H1 (cell line): ENCODE results near the gene PLEKHM3. TPM values are rescaled to one million over a fixed set of nuclear protein-coding genes. Genes with fewer than 3 reads are reported as not detected.

Source experiments
- CTCF ChIA-PET: fragments of 300-600 bp; sonication (Branson Sonifier 250); formaldehyde crosslinking; loops from one replicate; lab custom pipeline; 2021; ENCODE audit not compliant: partially characterized antibody; lab: Charles Lee
- POLR2A ChIA-PET: fragments of 300-600 bp; sonication (Branson Sonifier 250); formaldehyde crosslinking; loops from one replicate; lab custom pipeline; 2021; ENCODE audit warnings: inconsistent platforms; ENCODE audit not compliant: partially characterized antibody; lab: Charles Lee
- DNase-seq, 2 experiments: peaks; one replicate each; pipeline versions ENCODE4 v3.0.0 to v3.0.0-alpha.2; 2010 to 2022; ENCODE audit warnings: low spot score in 2 of 2, low read depth in 1 of 2, mixed read lengths in 1 of 2
- FAIRE-seq: peaks from 2 replicates; lab custom pipeline; 2011; peaks lifted over from hg19 to GRCh38; lab: Jason Lieb, UNC
- H2AFZ ChIP-seq: 2 replicates; pipeline ENCODE4 v1.8.1; 2012; ENCODE audit warnings: low read length, inconsistent platforms
- H2AK5ac ChIP-seq: 2 replicates; pipeline ENCODE4 v1.6.1; 2013; ENCODE audit warnings: low read depth, low read length
- H2BK120ac ChIP-seq: replicated peaks from 2 replicates; pipeline ENCODE3; 2013; ENCODE audit warnings: low read depth, low read length, inconsistent platforms
- H2BK12ac ChIP-seq: 2 replicates; pipeline ENCODE4 v1.6.1; 2013; ENCODE audit warnings: low read depth, low read length
- H2BK15ac ChIP-seq: 2 replicates; pipeline ENCODE4 v1.6.1; 2013; ENCODE audit warnings: low read length
- H2BK20ac ChIP-seq: 2 replicates; pipeline ENCODE4 v1.6.1; 2013; ENCODE audit warnings: low read length
- H2BK5ac ChIP-seq: 2 replicates; pipeline ENCODE4 v1.6.1; 2013; ENCODE audit warnings: low read depth, low read length
- H3K14ac ChIP-seq: 2 replicates; pipeline ENCODE4 v1.6.1; 2013; ENCODE audit warnings: inconsistent platforms; ENCODE audit not compliant: insufficient read length
- H3K18ac ChIP-seq: 2 replicates; pipeline ENCODE4 v1.6.1; 2013; ENCODE audit warnings: low read length; ENCODE audit errors: extremely low read depth
- H3K23ac ChIP-seq: 2 replicates; pipeline ENCODE4 v1.6.1; 2013; ENCODE audit warnings: inconsistent platforms; ENCODE audit not compliant: insufficient read length
- H3K23me2 ChIP-seq: 2 replicates; pipeline ENCODE4 v1.6.1; 2013; ENCODE audit warnings: low read depth, low read length
- H3K27ac ChIP-seq: 2 replicates; pipeline ENCODE4 v1.6.1; 2011; ENCODE audit warnings: low read depth, low read length, inconsistent platforms
- H3K27me3 ChIP-seq, 4 experiments: replicated peaks in 1 of 4; 1 replicate in 1 of 4; 2 replicates in 3 of 4; pipeline versions ENCODE4 v1.6.1 to v1.8.1; 2011 to 2013; ENCODE audit warnings: low read length in 3 of 4, mild to moderate bottlenecking in 3 of 4, inconsistent platforms in 2 of 4, mixed read lengths in 2 of 4, moderate library complexity in 1 of 4; ENCODE audit not compliant: control insufficient read depth in 3 of 4, insufficient read depth in 3 of 4; ENCODE audit errors: extremely low read depth in 1 of 4
- H3K36me3 ChIP-seq, 4 experiments: 2 replicates each; pipeline versions ENCODE4 v1.6.1 to v1.8.1; 2011 to 2013; ENCODE audit warnings: mild to moderate bottlenecking in 4 of 4, low read length in 3 of 4, moderate library complexity in 2 of 4, control low read depth in 1 of 4, inconsistent platforms in 1 of 4; ENCODE audit not compliant: insufficient read depth in 4 of 4, control insufficient read depth in 2 of 4
- H3K4ac ChIP-seq: replicated peaks from 2 replicates; pipeline ENCODE3; 2013; ENCODE audit warnings: low read length, low read depth, mixed read lengths, inconsistent platforms; ENCODE audit not compliant: insufficient read length
- H3K4me1 ChIP-seq, 4 experiments: replicated peaks in 1 of 4; 1 replicate in 1 of 4; 2 replicates in 3 of 4; pipeline versions ENCODE4 v1.6.1 to v1.8.1; 2011 to 2013; ENCODE audit warnings: low read length in 3 of 4, inconsistent platforms in 2 of 4, mixed read lengths in 1 of 4; ENCODE audit not compliant: insufficient read depth in 4 of 4, control insufficient read depth in 3 of 4
- H3K4me2 ChIP-seq, 2 experiments: 2 replicates each; pipeline versions ENCODE4 v1.6.1 to v1.8.1; 2011 to 2013; ENCODE audit warnings: low read depth in 2 of 2, low read length in 2 of 2, control low read depth in 1 of 2, inconsistent platforms in 1 of 2, mild to moderate bottlenecking in 1 of 2; ENCODE audit not compliant: insufficient read depth in 1 of 2
- H3K4me3 ChIP-seq, 4 experiments: fragments of 200-600, 300-600 bp in 1 of 4; sonication (generic), shearing (Covaris generic), sonication (Bioruptor Twin) in 1 of 4; 2 replicates each; pipeline versions ENCODE4 v1.5.1 to v1.8.1; 2011 to 2016; ENCODE audit warnings: low read length in 4 of 4, low read depth in 3 of 4, control low read depth in 2 of 4, inconsistent platforms in 2 of 4, mild to moderate bottlenecking in 2 of 4, mixed read lengths in 1 of 4, moderate library complexity in 1 of 4; ENCODE audit not compliant: insufficient read depth in 2 of 4; ENCODE audit errors: extremely low read depth in 1 of 4
- H3K56ac ChIP-seq: replicated peaks from 2 replicates; pipeline ENCODE3; 2013; ENCODE audit warnings: low read depth, mild to moderate bottlenecking, mixed read lengths, low read length, inconsistent platforms; ENCODE audit not compliant: insufficient read length
- H3K79me1 ChIP-seq: 2 replicates; pipeline ENCODE4 v1.6.1; 2013; ENCODE audit warnings: low read depth, low read length, control low read depth
- H3K79me2 ChIP-seq, 2 experiments: 2 replicates each; pipeline versions ENCODE4 v1.6.1 to v1.8.1; 2012 to 2013; ENCODE audit warnings: low read length in 2 of 2, mild to moderate bottlenecking in 2 of 2, inconsistent platforms in 1 of 2; ENCODE audit not compliant: insufficient read depth in 2 of 2, control insufficient read depth in 1 of 2
- H3K9ac ChIP-seq, 4 experiments: replicated peaks in 1 of 4; 1 replicate in 1 of 4; 2 replicates in 3 of 4; pipeline versions ENCODE4 v1.6.1 to v1.8.1; 2011 to 2013; ENCODE audit warnings: low read depth in 3 of 4, low read length in 3 of 4, control low read depth in 2 of 4, mild to moderate bottlenecking in 2 of 4, moderate library complexity in 2 of 4, inconsistent platforms in 1 of 4; ENCODE audit errors: extremely low read depth in 1 of 4
- H3K9me3 ChIP-seq, 2 experiments: 2 replicates each; pipeline versions ENCODE4 v1.6.1 to v1.8.1; 2012 to 2013; ENCODE audit warnings: mild to moderate bottlenecking in 2 of 2, moderate library complexity in 2 of 2, control low read depth in 1 of 2, inconsistent platforms in 1 of 2, low read depth in 1 of 2, low read length in 1 of 2, mixed read lengths in 1 of 2; ENCODE audit not compliant: insufficient read depth in 2 of 2
- H4K20me1 ChIP-seq, 2 experiments: replicated peaks in 1 of 2; 2 replicates each; pipeline versions ENCODE3 to v1.8.1; 2011 to 2013; ENCODE audit warnings: inconsistent platforms in 2 of 2, low read length in 2 of 2, mild to moderate bottlenecking in 1 of 2; ENCODE audit not compliant: insufficient read depth in 2 of 2, control insufficient read depth in 1 of 2
- H4K5ac ChIP-seq: 2 replicates; pipeline ENCODE4 v1.6.1; 2013; ENCODE audit warnings: low read length, low read depth, mixed read lengths, inconsistent platforms; ENCODE audit not compliant: insufficient read length
- H4K8ac ChIP-seq: 2 replicates; pipeline ENCODE4 v1.8.0; 2013; ENCODE audit warnings: mild to moderate bottlenecking, moderate library complexity, low read length, inconsistent platforms; ENCODE audit not compliant: insufficient read depth; ENCODE audit errors: extremely low read depth
- H4K91ac ChIP-seq: replicated peaks from 2 replicates; pipeline ENCODE3; 2013; ENCODE audit warnings: low read length, mixed read lengths, inconsistent platforms; ENCODE audit not compliant: insufficient read length
- ATF2 ChIP-seq: IDR thresholded peaks from 2 replicates; pipeline ENCODE4 v1.6.1; 2012; ENCODE audit warnings: low read length, inconsistent platforms
- CREB1 ChIP-seq: IDR thresholded peaks from 2 replicates; pipeline ENCODE4 v1.6.1; 2012; ENCODE audit warnings: inconsistent platforms
- EZH2 ChIP-seq: fragments of 200-600 bp; sonication (generic); IDR thresholded peaks from 2 replicates; pipeline ENCODE4 v1.7.1; 2012; ENCODE audit warnings: low read depth, mild to moderate bottlenecking, moderate library complexity, low read length, inconsistent platforms; ENCODE audit not compliant: severe bottlenecking
- NANOG ChIP-seq: IDR thresholded peaks from 2 replicates; pipeline ENCODE4 v1.6.1; 2011; ENCODE audit warnings: low read length, low read depth, mild to moderate bottlenecking, inconsistent platforms; ENCODE audit not compliant: insufficient read depth, poor library complexity, severe bottlenecking
- POU5F1 ChIP-seq: IDR thresholded peaks from 2 replicates; pipeline ENCODE4 v1.6.1; 2011; ENCODE audit warnings: low read depth, mild to moderate bottlenecking, low read length, moderate library complexity
- RNF2 ChIP-seq: fragments of 200-900, 300-1000 bp; sonication (generic); IDR thresholded peaks from 2 replicates; pipeline ENCODE4 v1.7.1; 2016; ENCODE audit warnings: borderline replicate concordance, low read depth, mild to moderate bottlenecking, antibody characterized with exemption, low read length; ENCODE audit not compliant: poor library complexity, severe bottlenecking; ENCODE audit errors: missing control alignments
- SIN3A ChIP-seq, 2 experiments: IDR thresholded peaks in 1 of 2; conservative IDR thresholded peaks in 1 of 2; 2 replicates each; pipeline ENCODE4 v1.6.1; 2011 to 2012; ENCODE audit warnings: low read length in 2 of 2, improper control_type of control experiment in 1 of 2, low read depth in 1 of 2, mild to moderate bottlenecking in 1 of 2
- SP1 ChIP-seq: IDR thresholded peaks from 2 replicates; pipeline ENCODE4 v1.6.1; 2011; ENCODE audit warnings: low read depth, low read length
- SP4 ChIP-seq: IDR thresholded peaks from 2 replicates; pipeline ENCODE4 v1.6.1; 2012; ENCODE audit warnings: low read length, inconsistent platforms
- TAF1 ChIP-seq: IDR thresholded peaks from 2 replicates; pipeline ENCODE4 v1.6.1; 2011; ENCODE audit warnings: mild to moderate bottlenecking, low read depth, low read length
- YY1 ChIP-seq: IDR thresholded peaks from 2 replicates; pipeline ENCODE4 v1.6.1; 2011; ENCODE audit warnings: low read depth, mild to moderate bottlenecking, low read length
- WGBS, 2 experiments: shearing (Covaris generic) in 1 of 2; methylation state at CpG; one replicate each; pipeline versions ENCODE4 v1.1.6 to v1.1.7; 2013 to 2015; ENCODE audit warnings: low lambda C conversion rate in 2 of 2, mixed read lengths in 2 of 2, inconsistent platforms in 1 of 2, low coverage in 1 of 2, missing lambda C conversion rate in 1 of 2; ENCODE audit not compliant: insufficient replicate concordance in 2 of 2, insufficient coverage in 1 of 2, insufficient read length in 1 of 2; ENCODE audit errors: extremely low coverage in 1 of 2, missing lambda C conversion rate in 1 of 2; 5-methylcytosine and 5-hydroxymethylcytosine counted together
- polyA plus RNA-seq, 7 experiments: library from polyadenylated mRNA; depleted of rRNA in 3 of 7; stranded (reverse) in 5 of 7; unstranded in 2 of 7; fragments of >200 nt in 5 of 7; fragments of 200-250 nt in 2 of 7; gene quantifications; 1 replicate in 5 of 7; 2 replicates in 1 of 7; 4 replicates in 1 of 7; pipeline versions ENCODE4 v1.2.1 to v1.2.3, GENCODE V29; 2011 to 2013; ENCODE audit warnings: missing spikeins in 2 of 7, mixed read lengths in 2 of 7
- total RNA-seq: library from RNA; stranded (reverse); fragmentation: NEBNext Ultra II Directional; extraction: Animal tissue kit (Norgen Biotek cat#: 25700); gene quantifications from 2 replicates; pipeline ENCODE4 v1.2.1, GENCODE V29; 2021

The PLEKHM3 gene
- total and polyA plus RNA-seq, 2 of the 8 experiments (the other 6 are each of a cell fraction or from before 2014, with no cell fraction given) = 2.3 to 5.8 TPM

- 74% methylated on average over 4 of the region's 4 CpGs; no CpG with 5 or more reads in 1 of the 2 experiments for WGBS, 2 experiments
- no peak for TF ChIP-seq POU5F1
- no peak for TF ChIP-seq TAF1
- no peak for TF ChIP-seq SIN3A (conservative IDR thresholded peaks at IDR 0.05 in 1 of 2, IDR thresholded peaks at IDR 0.05 in 1 of 2; ENCODE audit: low read depth in 1 of 2, low read length in 2 of 2)
- TF ChIP-seq ATF2 = no peak
- no peak for TF ChIP-seq NANOG
- TF ChIP-seq RNF2 = no peak
- no peak for TF ChIP-seq YY1
- TF ChIP-seq EZH2 = no peak
- no peak for TF ChIP-seq SP1
- TF ChIP-seq CREB1 = no peak
- TF ChIP-seq SP4 = no peak
Observed at GRCh38 chr2:207778298-207778882, 246.9 kb downstream of the PLEKHM3 start.

More at GRCh38 chr2:207778298-207778882, 246.9 kb downstream of the PLEKHM3 start:
- H3K4me3 ChIP-seq = no peak overlapping the region
- 0 out of 2 replicates have a peak overlapping the region, but pooled peaks have one; percentile 27 for H2BK12ac ChIP-seq
- no peak for FAIRE-seq
- H3K18ac ChIP-seq = no peak overlapping the region
- H3K23me2 ChIP-seq = no peaks in the 10 kb centered on the region
- H4K5ac ChIP-seq = no peak overlapping the region
- H4K20me1 ChIP-seq = no peaks in the 10 kb centered on the region
- no peak overlapping the region for H2BK120ac ChIP-seq
- H3K27ac ChIP-seq = no peak overlapping the region
- H2BK5ac ChIP-seq = no peak overlapping the region
- no peaks in the 10 kb centered on the region for H3K36me3 ChIP-seq
- H3K23ac ChIP-seq = no peak overlapping the region
- H4K91ac ChIP-seq = no peak overlapping the region
- no peaks in the 10 kb centered on the region for H3K79me2 ChIP-seq
- no peak for DNase-seq
- H3K9me3 ChIP-seq = no peaks in the 10 kb centered on the region
- H2AK5ac ChIP-seq = no peak overlapping the region
- H3K14ac ChIP-seq = no peak overlapping the region
- H3K56ac ChIP-seq = no peak overlapping the region
- no peak overlapping the region for H4K8ac ChIP-seq
- H3K27me3 ChIP-seq = no peaks in the 10 kb centered on the region
- no peak overlapping the region for H3K4me2 ChIP-seq
- H2BK15ac ChIP-seq = no peak overlapping the region
- no peak overlapping the region for H2AFZ ChIP-seq
- peaks cover 0 to 2% (median 0%) of the 10 kb centered on the region in 4 experiments; a peak in 3 of 7 replicates for H3K4me1 ChIP-seq
- ChIA-PET POLR2A (interaction anchor here (0.8 to 1.9 kb wide), 3 partner anchors 11 to 18 kb away, joined by 3 to 4 read pairs (median 3); no protein-coding TSS in a partner anchor), CTCF (interaction anchor here (0.6 to 1.7 kb wide), 4 partner anchors 14 to 262 kb away, joined by 3 to 6 read pairs (median 4); no protein-coding TSS in a partner anchor)
- H3K79me1 ChIP-seq = no peaks in the 10 kb centered on the region
- H3K4ac ChIP-seq = no peak overlapping the region
- H2BK20ac ChIP-seq = no peak overlapping the region
- no peak overlapping the region for H3K9ac ChIP-seq
